ENCODE measurements around the gene EPN1.

- no peak for TF ChIP-seq POLR2A (IDR thresholded peaks at IDR 0.05)
- no peak for TF ChIP-seq CTCF (IDR thresholded peaks at IDR 0.05)
These were observed 15.2 kb downstream of the EPN1 start for GRCh38 chr19:55690109-55690768.
